HUES6 (cell line): Measurements from ENCODE around the gene CDK14.

Experiments
- H3K27ac ChIP-seq: 2 replicates; pipeline ENCODE4 v1.7.0; 2013; ENCODE audit warnings: low read depth, mild to moderate bottlenecking, low read length, inconsistent platforms
- H3K27me3 ChIP-seq: 2 replicates; pipeline ENCODE4 v1.6.1; 2013; ENCODE audit warnings: low read length; ENCODE audit not compliant: control insufficient read depth, insufficient read depth
- H3K36me3 ChIP-seq: 2 replicates; pipeline ENCODE4 v1.6.1; 2013; ENCODE audit warnings: low read length; ENCODE audit not compliant: control insufficient read depth, insufficient read depth
- H3K4me1 ChIP-seq: 2 replicates; pipeline ENCODE4 v1.6.1; 2013; ENCODE audit warnings: low read length; ENCODE audit not compliant: control insufficient read depth, insufficient read depth
- H3K4me3 ChIP-seq: 2 replicates; pipeline ENCODE4 v1.5.1; 2013; ENCODE audit warnings: low read depth, low read length
- H3K9ac ChIP-seq: one replicate; pipeline ENCODE4 v1.6.1; 2013; ENCODE audit warnings: mild to moderate bottlenecking, low read length
- H3K9me3 ChIP-seq: 2 replicates; pipeline ENCODE4 v1.6.1; 2013; ENCODE audit warnings: low read depth, low read length; ENCODE audit not compliant: control insufficient read depth, insufficient read depth

CDK14 gene

GRCh38 chr7:90663176-90663575, 67.1 kb downstream of the CDK14 start:
- no peaks in the 10 kb centered on the region for H3K27me3 ChIP-seq
- no peaks in the 10 kb centered on the region for H3K36me3 ChIP-seq
- H3K4me1 ChIP-seq = peaks cover 23% of the 10 kb centered on the region
- H3K9me3 ChIP-seq = no peaks in the 10 kb centered on the region
- no peak overlapping the region for H3K27ac ChIP-seq
- H3K4me3 ChIP-seq = no peak overlapping the region
- H3K9ac ChIP-seq = no peak overlapping the region

- H3K36me3 ChIP-seq = no peaks in the 10 kb centered on the region
These were observed 70.1 kb downstream of the CDK14 start for GRCh38 chr7:90666186-90666585.

GRCh38 chr7:90668992-90669391, 72.9 kb downstream of the CDK14 start:
- Histone ChIP-seq H3K27ac (no peak overlapping the region), H3K9ac (no peak overlapping the region), H3K4me1 (0 out of 2 replicates have a peak, but pooled peaks cover 4% of the 10 kb centered on the region), H3K4me3 (no peak overlapping the region), H3K9me3 (no peaks in the 10 kb centered on the region), H3K36me3 (no peaks in the 10 kb centered on the region), H3K27me3 (no peaks in the 10 kb centered on the region)

More at GRCh38 chr7:90666186-90666585, 70.1 kb downstream of the CDK14 start:
- Histone ChIP-seq H3K9ac (no peak overlapping the region), H3K4me1 (peaks cover 26% of the 10 kb centered on the region), H3K9me3 (no peaks in the 10 kb centered on the region), H3K27me3 (no peaks in the 10 kb centered on the region), H3K4me3 (no peak overlapping the region), H3K27ac (no peak overlapping the region)

- no peak overlapping the region for H3K27ac ChIP-seq
- 0 out of 2 replicates have a peak, but pooled peaks cover 4% of the 10 kb centered on the region for H3K4me1 ChIP-seq
- no peaks in the 10 kb centered on the region for H3K36me3 ChIP-seq
- H3K9me3 ChIP-seq = no peaks in the 10 kb centered on the region
- no peak overlapping the region for H3K4me3 ChIP-seq
- no peak overlapping the region for H3K9ac ChIP-seq
- no peaks in the 10 kb centered on the region for H3K27me3 ChIP-seq
These were observed 73.4 kb downstream of the CDK14 start for GRCh38 chr7:90669492-90669891.

- H3K9ac ChIP-seq = no peak overlapping the region
- H3K27ac ChIP-seq = no peak overlapping the region
- no peak overlapping the region for H3K4me3 ChIP-seq
- H3K36me3 ChIP-seq = no peaks in the 10 kb centered on the region
- no peaks in the 10 kb centered on the region for H3K27me3 ChIP-seq
- 0 out of 2 replicates have a peak, but pooled peaks cover 4% of the 10 kb centered on the region for H3K4me1 ChIP-seq
- H3K9me3 ChIP-seq = no peaks in the 10 kb centered on the region
These were observed 75.5 kb downstream of the CDK14 start for GRCh38 chr7:90671571-90671970.

- H3K27ac ChIP-seq = no peak overlapping the region
- no peaks in the 10 kb centered on the region for H3K36me3 ChIP-seq
- peaks cover 6% of the 10 kb centered on the region; the same call in 1 of the 2 replicates for H3K4me1 ChIP-seq
- no peaks in the 10 kb centered on the region for H3K9me3 ChIP-seq
- no peak overlapping the region for H3K9ac ChIP-seq
- no peak overlapping the region for H3K4me3 ChIP-seq
- no peaks in the 10 kb centered on the region for H3K27me3 ChIP-seq
These were observed 76.1 kb downstream of the CDK14 start for GRCh38 chr7:90672210-90672609.

- no peak overlapping the region for H3K4me3 ChIP-seq
- H3K27me3 ChIP-seq = no peaks in the 10 kb centered on the region
- H3K4me1 ChIP-seq = peaks cover 17% of the 10 kb centered on the region
- no peak overlapping the region for H3K9ac ChIP-seq
- no peaks in the 10 kb centered on the region for H3K9me3 ChIP-seq
- no peaks in the 10 kb centered on the region for H3K36me3 ChIP-seq
- no peak overlapping the region for H3K27ac ChIP-seq
These were observed 78.5 kb downstream of the CDK14 start for GRCh38 chr7:90674625-90675024.

- no peak overlapping the region for H3K9ac ChIP-seq
- H3K27me3 ChIP-seq = no peaks in the 10 kb centered on the region
- H3K4me3 ChIP-seq = no peak overlapping the region
- no peak overlapping the region for H3K27ac ChIP-seq
- peaks cover 13% of the 10 kb centered on the region for H3K4me1 ChIP-seq
- no peaks in the 10 kb centered on the region for H3K9me3 ChIP-seq
- H3K36me3 ChIP-seq = no peaks in the 10 kb centered on the region
These were observed 79.9 kb downstream of the CDK14 start for GRCh38 chr7:90675982-90676381.

- Histone ChIP-seq H3K4me1 (peaks cover 13% of the 10 kb centered on the region), H3K27ac (no peak overlapping the region), H3K9me3 (no peaks in the 10 kb centered on the region), H3K36me3 (no peaks in the 10 kb centered on the region), H3K4me3 (no peak overlapping the region), H3K27me3 (no peaks in the 10 kb centered on the region), H3K9ac (no peak overlapping the region)
These were observed 81.6 kb downstream of the CDK14 start for GRCh38 chr7:90677486-90678404.

- no peak overlapping the region for H3K27ac ChIP-seq
- peaks cover 13% of the 10 kb centered on the region for H3K4me1 ChIP-seq
- H3K36me3 ChIP-seq = no peaks in the 10 kb centered on the region
These were observed 82.9 kb downstream of the CDK14 start for GRCh38 chr7:90678986-90679385.

GRCh38 chr7:90680484-90680883, 84.4 kb downstream of the CDK14 start:
- H3K27ac ChIP-seq = no peak overlapping the region
- no peaks in the 10 kb centered on the region for H3K36me3 ChIP-seq
- H3K4me1 ChIP-seq = peaks cover 13% of the 10 kb centered on the region
- H3K9me3 ChIP-seq = no peaks in the 10 kb centered on the region
- no peak overlapping the region for H3K4me3 ChIP-seq
- no peak overlapping the region for H3K9ac ChIP-seq
- no peaks in the 10 kb centered on the region for H3K27me3 ChIP-seq

More at GRCh38 chr7:90678986-90679385, 82.9 kb downstream of the CDK14 start:
- H3K4me3 ChIP-seq = no peak overlapping the region
- H3K9me3 ChIP-seq = no peaks in the 10 kb centered on the region
- no peaks in the 10 kb centered on the region for H3K27me3 ChIP-seq
- H3K9ac ChIP-seq = no peak overlapping the region
